ENCODE data around the gene AACS. TPM values are rescaled to one million over a fixed set of nuclear protein-coding genes. Genes with fewer than 3 reads are reported as not detected.

The AACS gene
- total RNA-seq, 4 donors from 2014 or later, result 38.0 to 53.3 (median 44.3) TPM

- peaks cover 0 to 5% (median 0%) of the 10 kb centered on the region in 3 donors for H3K9me3 ChIP-seq
- DNase-seq, result no peak
- no peak for TF ChIP-seq CTCF (IDR thresholded peaks at IDR 0.05)
- TF ChIP-seq POLR2A (IDR thresholded peaks at IDR 0.05), result no peak
- 61 to 63% methylated on average over 3 of the region's 3 CpGs for WGBS, 2 donors
- H3K27me3 ChIP-seq, result peaks cover 0 to 6% (median 0%) of the 10 kb centered on the region in 4 donors
- intact Hi-C loops (cut with DNase I), result no loop called here
- H3K4me3 ChIP-seq, result no peak overlapping the region
- H3K4me1 ChIP-seq, result no peaks in the 10 kb centered on the region
- no peak overlapping the region for H3K27ac ChIP-seq
- H3K36me3 ChIP-seq, result no peaks in the 10 kb centered on the region
Measured at GRCh38 chr12:125167658-125168057, 102.4 kb downstream of the AACS start.

GRCh38 chr12:125169451-125169850 is 104.2 kb downstream of the AACS start:
- no peak for DNase-seq
- intact Hi-C loops (cut with DNase I), result no loop called here
- H3K4me3 ChIP-seq, result no peak overlapping the region
- peaks cover 0 to 14% (median 0%) of the 10 kb centered on the region in 4 donors for H3K27me3 ChIP-seq
- TF ChIP-seq CTCF (IDR thresholded peaks at IDR 0.05), result no peak
- no peak for TF ChIP-seq POLR2A (IDR thresholded peaks at IDR 0.05)
- H3K4me1 ChIP-seq, result no peaks in the 10 kb centered on the region
- no peak overlapping the region for H3K27ac ChIP-seq
- H3K9me3 ChIP-seq, result peaks cover 0 to 5% (median 0%) of the 10 kb centered on the region in 3 donors
- no peaks in the 10 kb centered on the region for H3K36me3 ChIP-seq
- 60 to 63% methylated on average over 1 to 2 of the region's 2 CpGs for WGBS, 2 donors

- H3K36me3 ChIP-seq, result no peaks in the 10 kb centered on the region
- peaks cover 0 to 19% (median 0%) of the 10 kb centered on the region in 4 donors for H3K27me3 ChIP-seq
- H3K9me3 ChIP-seq, result peaks cover 0 to 5% (median 0%) of the 10 kb centered on the region in 3 donors
- H3K27ac ChIP-seq, result no peak overlapping the region
- no peak overlapping the region for H3K4me3 ChIP-seq
- DNase-seq, result no peak
- intact Hi-C loops (cut with DNase I), result loop anchor here (10.0 kb wide), 1 partner anchor 1565 kb away; no protein-coding TSS in a partner anchor
- no peaks in the 10 kb centered on the region for H3K4me1 ChIP-seq
- TF ChIP-seq CTCF (IDR thresholded peaks at IDR 0.05), result no peak
- TF ChIP-seq POLR2A (IDR thresholded peaks at IDR 0.05), result no peak
- WGBS, 2 donors, result 80 to 84% methylated on average over 6 to 7 of the region's 8 CpGs
Measured at GRCh38 chr12:125169870-125170269, 104.6 kb downstream of the AACS start.

- TF ChIP-seq CTCF (IDR thresholded peaks at IDR 0.05) (no peak), POLR2A (IDR thresholded peaks at IDR 0.05) (no peak)
Measured at GRCh38 chr12:125171267-125171666, 106.0 kb downstream of the AACS start.

GRCh38 chr12:125172231-125172850 is 107.1 kb downstream of the AACS start:
- no peak for DNase-seq
- no peaks in the 10 kb centered on the region for H3K36me3 ChIP-seq
- H3K4me1 ChIP-seq, result no peaks in the 10 kb centered on the region
- peaks cover 0 to 42% (median 0%) of the 10 kb centered on the region in 4 donors for H3K27me3 ChIP-seq
- 84% methylated on average over 6 to 8 of the region's 9 CpGs for WGBS, 2 donors
- H3K27ac ChIP-seq, result no peak overlapping the region
- H3K9me3 ChIP-seq, result peaks cover 0 to 5% (median 0%) of the 10 kb centered on the region in 3 donors
- intact Hi-C loops (cut with DNase I), result loop anchor here (10.0 kb wide), 1 partner anchor 1562 kb away; no protein-coding TSS in a partner anchor
- no peak overlapping the region for H3K4me3 ChIP-seq
- TF ChIP-seq POLR2A (IDR thresholded peaks at IDR 0.05), result no peak
- no peak for TF ChIP-seq CTCF (IDR thresholded peaks at IDR 0.05)

More at GRCh38 chr12:125171267-125171666, 106.0 kb downstream of the AACS start:
- Histone ChIP-seq H3K9me3 (peaks cover 0 to 5% (median 0%) of the 10 kb centered on the region in 3 donors), H3K27me3 (peaks cover 0 to 33% (median 0%) of the 10 kb centered on the region in 4 donors), H3K27ac (no peak overlapping the region), H3K36me3 (no peaks in the 10 kb centered on the region), H3K4me3 (no peak overlapping the region), H3K4me1 (no peaks in the 10 kb centered on the region)
- intact Hi-C loops (cut with DNase I), result loop anchor here (10.0 kb wide), 1 partner anchor 1564 kb away; no protein-coding TSS in a partner anchor
- 67 to 76% methylated on average over 2 to 3 of the region's 3 CpGs for WGBS, 2 donors
- DNase-seq, result no peak

All from esophagus squamous epithelium (tissue), 5 donors.